Measurements from ENCODE around the gene BID.

BID gene

DNA sequence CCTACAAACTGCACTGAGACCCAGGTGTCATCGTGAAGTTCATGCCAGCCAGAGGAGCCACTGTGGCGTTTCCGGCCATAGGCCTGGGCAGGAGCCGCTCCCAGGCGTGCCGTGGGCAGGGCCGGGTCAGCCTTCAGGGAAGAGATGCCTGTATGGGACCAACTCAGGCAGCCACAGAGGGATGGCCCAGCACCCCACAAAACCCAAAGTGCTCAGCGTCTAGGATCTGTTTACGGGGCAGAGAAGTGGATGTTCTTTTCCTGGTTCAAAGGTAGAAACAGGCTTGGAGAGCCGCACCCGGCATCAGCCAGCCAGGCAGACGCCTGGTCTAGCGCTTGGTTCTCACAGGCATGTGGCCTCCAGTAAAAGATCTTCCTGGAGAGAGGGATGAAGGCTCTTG, 8.4 kb upstream of the BID start:
- H3K9me3 ChIP-seq (ENCODE audit: insufficient read depth, low read length, severe bottlenecking): peaks cover 2% of the 10 kb centered on the region
- no peaks in the 10 kb centered on the region for H3K27me3 ChIP-seq (ENCODE audit: insufficient read depth, low read length, poor library complexity)
- H2AFZ ChIP-seq (ENCODE audit: low read depth, low read length): no peak overlapping the region
- H3K4me2 ChIP-seq (ENCODE audit: insufficient read depth, low read length): no peak overlapping the region
- H3K36me3 ChIP-seq (ENCODE audit: insufficient read depth, low read length): peaks cover under 1% of the 10 kb centered on the region; the same call in 1 of the 2 replicates
- peaks cover 52% of the 10 kb centered on the region for H3K4me1 ChIP-seq (ENCODE audit: insufficient read depth, low read length)
- no peak overlapping the region for H3K9ac ChIP-seq (ENCODE audit: low read depth, low read length)
- H3K27ac ChIP-seq (ENCODE audit: low read length): no peak overlapping the region; the same call in 1 of the 2 replicates
- peaks cover 15% of the 10 kb centered on the region for H4K20me1 ChIP-seq (ENCODE audit: insufficient read depth, low read length)
- ATAC-seq (ENCODE audit: insufficient read depth, low read depth) (no peak), DNase-seq (no peak)
- peaks cover 21% of the 10 kb centered on the region for H3K79me2 ChIP-seq (ENCODE audit: insufficient read depth, low read length)
- TF ChIP-seq EZH2 (IDR thresholded peaks at IDR 0.05; ENCODE audit: borderline replicate concordance, low read depth, low read length, severe bottlenecking): no peak
- TF ChIP-seq, protein P1, sequence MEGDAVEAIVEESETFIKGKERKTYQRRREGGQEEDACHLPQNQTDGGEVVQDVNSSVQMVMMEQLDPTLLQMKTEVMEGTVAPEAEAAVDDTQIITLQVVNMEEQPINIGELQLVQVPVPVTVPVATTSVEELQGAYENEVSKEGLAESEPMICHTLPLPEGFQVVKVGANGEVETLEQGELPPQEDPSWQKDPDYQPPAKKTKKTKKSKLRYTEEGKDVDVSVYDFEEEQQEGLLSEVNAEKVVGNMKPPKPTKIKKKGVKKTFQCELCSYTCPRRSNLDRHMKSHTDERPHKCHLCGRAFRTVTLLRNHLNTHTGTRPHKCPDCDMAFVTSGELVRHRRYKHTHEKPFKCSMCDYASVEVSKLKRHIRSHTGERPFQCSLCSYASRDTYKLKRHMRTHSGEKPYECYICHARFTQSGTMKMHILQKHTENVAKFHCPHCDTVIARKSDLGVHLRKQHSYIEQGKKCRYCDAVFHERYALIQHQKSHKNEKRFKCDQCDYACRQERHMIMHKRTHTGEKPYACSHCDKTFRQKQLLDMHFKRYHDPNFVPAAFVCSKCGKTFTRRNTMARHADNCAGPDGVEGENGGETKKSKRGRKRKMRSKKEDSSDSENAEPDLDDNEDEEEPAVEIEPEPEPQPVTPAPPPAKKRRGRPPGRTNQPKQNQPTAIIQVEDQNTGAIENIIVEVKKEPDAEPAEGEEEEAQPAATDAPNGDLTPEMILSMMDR (IDR thresholded peaks at IDR 0.05; ENCODE audit: borderline replicate concordance, extremely low read depth, low read length, poor library complexity, severe bottlenecking): no peak
- H3K4me3 ChIP-seq (ENCODE audit: low read depth in 1 of 2, low read length in 2 of 2): no peak overlapping the region

DNA sequence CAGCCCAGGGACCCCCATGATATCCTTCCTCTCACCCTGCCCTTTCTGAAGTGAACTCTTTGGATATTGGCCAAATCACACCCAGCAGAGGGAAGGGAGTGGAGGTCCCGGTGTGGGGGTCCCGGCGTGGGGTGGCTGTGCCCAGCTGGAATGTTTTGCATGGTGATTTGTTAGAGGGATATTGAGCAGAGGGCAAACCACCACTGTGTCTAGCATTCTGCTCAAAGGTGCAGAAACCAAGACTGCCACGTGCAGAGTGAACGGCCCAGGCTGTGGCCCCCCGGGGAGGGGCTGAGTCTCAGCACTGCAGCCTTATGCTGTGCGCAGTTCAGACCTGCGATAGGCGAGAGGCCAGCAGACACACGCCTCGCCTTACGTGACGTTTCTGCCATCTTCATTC, 7.9 kb upstream of the BID start:
- H3K27ac ChIP-seq (ENCODE audit: low read length): peak overlapping the region; percentile 89
- H3K4me1 ChIP-seq (ENCODE audit: insufficient read depth, low read length): peaks cover 52% of the 10 kb centered on the region
- H3K4me2 ChIP-seq (ENCODE audit: insufficient read depth, low read length): peak overlapping the region; percentile 69; the same call in 1 of the 2 replicates
- H3K4me3 ChIP-seq (ENCODE audit: low read depth in 1 of 2, low read length in 2 of 2): no peak overlapping the region
- H3K27me3 ChIP-seq (ENCODE audit: insufficient read depth, low read length, poor library complexity): no peaks in the 10 kb centered on the region
- no peak for TF ChIP-seq EZH2 (IDR thresholded peaks at IDR 0.05; ENCODE audit: borderline replicate concordance, low read depth, low read length, severe bottlenecking)
- TF ChIP-seq, protein P1 (IDR thresholded peaks at IDR 0.05; ENCODE audit: borderline replicate concordance, extremely low read depth, low read length, poor library complexity, severe bottlenecking): no peak
- no peak overlapping the region for H2AFZ ChIP-seq (ENCODE audit: low read depth, low read length)
- H3K9me3 ChIP-seq (ENCODE audit: insufficient read depth, low read length, severe bottlenecking): peaks cover 2% of the 10 kb centered on the region
- DNase-seq: no peak
- peaks cover 15% of the 10 kb centered on the region for H4K20me1 ChIP-seq (ENCODE audit: insufficient read depth, low read length)
- no peak for ATAC-seq (ENCODE audit: insufficient read depth, low read depth)
- no peak overlapping the region for H3K9ac ChIP-seq (ENCODE audit: low read depth, low read length)
- H3K79me2 ChIP-seq (ENCODE audit: insufficient read depth, low read length): peaks cover 26% of the 10 kb centered on the region
- H3K36me3 ChIP-seq (ENCODE audit: insufficient read depth, low read length): no peaks in the 10 kb centered on the region; the same call in 1 of the 2 replicates

DNA sequence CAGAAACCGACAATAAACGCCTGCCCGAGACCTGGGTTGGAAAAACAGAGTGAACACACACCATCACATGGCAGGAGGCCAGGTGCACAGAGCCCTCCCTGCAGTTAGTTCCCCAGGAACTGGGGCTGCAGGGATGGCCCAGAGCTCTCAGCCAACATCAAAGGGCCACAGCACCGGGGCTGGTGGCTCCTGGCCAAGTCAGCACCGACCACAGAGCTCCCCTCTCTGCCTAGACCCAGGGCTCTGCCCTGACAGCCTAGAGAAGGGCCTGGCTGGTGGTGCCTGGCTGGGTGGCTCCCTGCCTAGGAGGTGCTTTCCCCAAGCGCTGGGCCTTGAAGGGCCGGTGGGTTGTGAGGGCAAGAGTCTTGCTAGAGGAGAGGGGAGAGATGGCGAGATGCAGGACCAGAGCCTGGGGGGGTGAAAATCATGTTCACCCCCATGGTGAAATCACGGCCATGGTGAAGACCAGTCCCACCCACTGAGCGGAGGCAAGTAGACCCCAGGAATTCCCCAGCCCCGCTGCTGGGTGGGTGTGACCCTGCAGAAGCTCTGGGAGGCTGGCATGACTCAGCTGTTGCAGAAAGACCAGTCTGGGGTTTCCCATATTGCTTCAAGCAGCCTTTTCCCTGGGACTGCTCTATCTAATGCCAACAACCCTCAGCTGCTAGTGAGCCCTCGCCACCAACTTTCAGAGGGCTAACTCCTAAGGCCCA, 7.2 kb upstream of the BID start:
- DNase-seq (peak; percentile 92), ATAC-seq (ENCODE audit: insufficient read depth, low read depth) (peak; percentile 79)
- Histone ChIP-seq H3K27ac (ENCODE audit: low read length) (peak overlapping the region; percentile 89), H3K4me2 (ENCODE audit: insufficient read depth, low read length) (peak overlapping the region; percentile 69), H2AFZ (ENCODE audit: low read depth, low read length) (no peak overlapping the region; the same call in 1 of the 2 replicates), H3K4me1 (ENCODE audit: insufficient read depth, low read length) (peaks cover 58% of the 10 kb centered on the region), H3K4me3 (ENCODE audit: low read depth in 1 of 2, low read length in 2 of 2) (peak overlapping the region in 1 of 2 experiments; percentile 39; a peak in 1 of 4 replicates), H3K79me2 (ENCODE audit: insufficient read depth, low read length) (peaks cover 28% of the 10 kb centered on the region), H3K36me3 (ENCODE audit: insufficient read depth, low read length) (no peaks in the 10 kb centered on the region; the same call in 1 of the 2 replicates), H4K20me1 (ENCODE audit: insufficient read depth, low read length) (peaks cover 15% of the 10 kb centered on the region), H3K27me3 (ENCODE audit: insufficient read depth, low read length, poor library complexity) (no peaks in the 10 kb centered on the region), H3K9ac (ENCODE audit: low read depth, low read length) (peak overlapping the region; percentile 40), H3K9me3 (ENCODE audit: insufficient read depth, low read length, severe bottlenecking) (peaks cover 2% of the 10 kb centered on the region)
- TF ChIP-seq EZH2 (IDR thresholded peaks at IDR 0.05; ENCODE audit: borderline replicate concordance, low read depth, low read length, severe bottlenecking): no peak
- TF ChIP-seq, protein P1 (IDR thresholded peaks at IDR 0.05; ENCODE audit: borderline replicate concordance, extremely low read depth, low read length, poor library complexity, severe bottlenecking): no peak
